Trophoblast cell (in vitro differentiated cells and primary cell): ENCODE data around the gene TMEM132C.
"Not testable (repeated sequence)": the region's sequence is repeated elsewhere in the genome, so short reads cannot be mapped to it uniquely, and the experiment has no call there.

Experiments used
- DNase-seq, 2 donors: peaks; one replicate each; pipeline ENCODE4 v3.0.0-alpha.2; 2016
- H2AFZ ChIP-seq: 2 replicates; pipeline ENCODE4 v1.6.1; 2013; ENCODE audit warnings: low read length, moderate library complexity, mild to moderate bottlenecking; ENCODE audit not compliant: insufficient read depth, poor library complexity
- H2AK5ac ChIP-seq: 2 replicates; pipeline ENCODE4 v1.6.1; 2013; ENCODE audit warnings: mild to moderate bottlenecking, low read length
- H2BK120ac ChIP-seq: 2 replicates; pipeline ENCODE4 v1.6.1; 2013; ENCODE audit warnings: low read length, mild to moderate bottlenecking, moderate library complexity; ENCODE audit not compliant: insufficient read depth, poor library complexity
- H2BK12ac ChIP-seq: 2 replicates; pipeline ENCODE4 v1.6.1; 2013; ENCODE audit warnings: mild to moderate bottlenecking, low read length, moderate library complexity
- H2BK5ac ChIP-seq: 2 replicates; pipeline ENCODE4 v1.6.1; 2013; ENCODE audit warnings: low read length, low read depth, moderate library complexity, mild to moderate bottlenecking; ENCODE audit not compliant: poor library complexity
- H3K14ac ChIP-seq: 2 replicates; pipeline ENCODE4 v1.6.1; 2013; ENCODE audit warnings: mild to moderate bottlenecking, low read length
- H3K18ac ChIP-seq: 2 replicates; pipeline ENCODE4 v1.6.1; 2013; ENCODE audit warnings: mild to moderate bottlenecking, low read length
- H3K23ac ChIP-seq: 2 replicates; pipeline ENCODE4 v1.6.1; 2013; ENCODE audit warnings: low read length
- H3K27ac ChIP-seq: 2 replicates; pipeline ENCODE4 v1.5.1; 2013; ENCODE audit warnings: low read depth, mild to moderate bottlenecking, inconsistent platforms, low read length, moderate library complexity
- H3K27me3 ChIP-seq: 2 replicates; pipeline ENCODE4 v1.6.1; 2013; ENCODE audit warnings: inconsistent platforms, mild to moderate bottlenecking, low read length, moderate library complexity; ENCODE audit not compliant: insufficient read depth
- H3K36me3 ChIP-seq, 2 experiments: 1 replicate in 1 of 2; 2 replicates in 1 of 2; pipeline ENCODE4 v1.6.1; 2013; ENCODE audit warnings: low read length in 2 of 2, mild to moderate bottlenecking in 2 of 2, moderate library complexity in 1 of 2; ENCODE audit not compliant: insufficient read depth in 2 of 2, control insufficient read depth in 1 of 2
- H3K4ac ChIP-seq: 2 replicates; pipeline ENCODE4 v1.6.1; 2013; ENCODE audit warnings: low read depth, mild to moderate bottlenecking, low read length, moderate library complexity
- H3K4me1 ChIP-seq, 2 experiments: 1 replicate in 1 of 2; 2 replicates in 1 of 2; pipeline ENCODE4 v1.6.1; 2013; ENCODE audit warnings: low read length in 2 of 2, mild to moderate bottlenecking in 2 of 2, moderate library complexity in 1 of 2; ENCODE audit not compliant: insufficient read depth in 2 of 2, control insufficient read depth in 1 of 2
- H3K4me2 ChIP-seq: 2 replicates; pipeline ENCODE4 v1.6.1; 2013; ENCODE audit warnings: inconsistent platforms, mild to moderate bottlenecking, low read length, moderate library complexity
- H3K4me3 ChIP-seq: 2 replicates; pipeline ENCODE4 v1.5.1; 2013; ENCODE audit warnings: mild to moderate bottlenecking, low read depth, low read length, inconsistent platforms
- H3K79me1 ChIP-seq: one replicate; pipeline ENCODE4 v1.6.1; 2013; ENCODE audit warnings: low read length
- H3K79me2 ChIP-seq: 2 replicates; pipeline ENCODE4 v1.6.1; 2013; ENCODE audit warnings: low read length, mild to moderate bottlenecking; ENCODE audit not compliant: control insufficient read depth, insufficient read depth, poor library complexity
- H3K9ac ChIP-seq: 2 replicates; pipeline ENCODE4 v1.6.1; 2013; ENCODE audit warnings: mild to moderate bottlenecking, low read length
- H3K9me3 ChIP-seq: 2 replicates; pipeline ENCODE4 v1.6.1; 2013; ENCODE audit warnings: low read depth, mild to moderate bottlenecking, control low read depth, inconsistent platforms, low read length; ENCODE audit not compliant: insufficient read depth
- H4K12ac ChIP-seq: 2 replicates; pipeline ENCODE4 v1.6.1; 2013; ENCODE audit warnings: low read depth, mild to moderate bottlenecking, low read length, moderate library complexity
- H4K8ac ChIP-seq: 2 replicates; pipeline ENCODE4 v1.6.1; 2013; ENCODE audit warnings: low read depth, mild to moderate bottlenecking, low read length, moderate library complexity
- H4K91ac ChIP-seq: one replicate; pipeline ENCODE4 v1.6.1; 2013; ENCODE audit warnings: low read depth, mild to moderate bottlenecking, low read length, moderate library complexity
- WGBS: extraction: QIAGEN DNeasy Blood & Tissue Kit; methylation state at CpG from one replicate; pipeline ENCODE4 v1.1.7; 2013; ENCODE audit warnings: missing lambda C conversion rate; ENCODE audit not compliant: insufficient read length, insufficient coverage; ENCODE audit errors: extremely low coverage; 5-methylcytosine and 5-hydroxymethylcytosine counted together

TMEM132C gene

DNA sequence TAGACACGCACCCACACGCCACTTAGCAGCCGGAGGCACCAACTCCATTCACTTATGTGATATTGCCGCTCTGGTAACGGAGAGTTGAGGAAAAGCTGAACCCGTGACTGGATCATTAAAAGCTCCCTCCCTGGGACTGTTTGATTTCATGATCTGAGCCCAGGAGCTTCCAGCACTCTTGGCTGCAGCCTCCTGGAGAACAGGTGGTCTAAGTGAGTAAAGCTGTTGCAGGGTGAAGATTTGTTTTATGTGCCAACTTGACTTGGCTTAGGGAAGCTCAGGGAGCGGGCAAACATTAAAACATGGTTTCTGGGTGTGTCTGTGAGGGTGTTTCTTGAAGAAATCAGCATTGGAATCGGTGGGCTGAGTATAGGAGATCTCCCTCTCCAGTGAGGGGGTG is 16.9 kb upstream of the TMEM132C start:
- H2AFZ ChIP-seq = no peak overlapping the region
- H3K14ac ChIP-seq = no peak overlapping the region
- H3K9ac ChIP-seq = no peak overlapping the region
- no peak overlapping the region for H3K18ac ChIP-seq
- no peak for DNase-seq
- no peak overlapping the region for H3K4ac ChIP-seq
- H4K91ac ChIP-seq = no peak overlapping the region
- no peak overlapping the region for H2BK120ac ChIP-seq
- no peak overlapping the region for H3K27ac ChIP-seq
- no peak overlapping the region for H3K4me3 ChIP-seq
- H3K79me2 ChIP-seq = no peaks in the 10 kb centered on the region
- peaks cover 2% of the 10 kb centered on the region for H3K9me3 ChIP-seq
- H2BK12ac ChIP-seq = no peak overlapping the region
- H3K23ac ChIP-seq = no peak overlapping the region
- no peak overlapping the region for H4K12ac ChIP-seq
- H3K79me1 ChIP-seq = no peaks in the 10 kb centered on the region
- no peaks in the 10 kb centered on the region for H3K27me3 ChIP-seq
- no peak overlapping the region for H3K4me2 ChIP-seq
- no peaks in the 10 kb centered on the region for H3K4me1 ChIP-seq
- no peak overlapping the region for H4K8ac ChIP-seq
- no CpG with 5 or more reads among the region's 8 CpGs for WGBS
- no peak overlapping the region for H2BK5ac ChIP-seq
- no peaks in the 10 kb centered on the region for H3K36me3 ChIP-seq
- no peak overlapping the region for H2AK5ac ChIP-seq

DNA sequence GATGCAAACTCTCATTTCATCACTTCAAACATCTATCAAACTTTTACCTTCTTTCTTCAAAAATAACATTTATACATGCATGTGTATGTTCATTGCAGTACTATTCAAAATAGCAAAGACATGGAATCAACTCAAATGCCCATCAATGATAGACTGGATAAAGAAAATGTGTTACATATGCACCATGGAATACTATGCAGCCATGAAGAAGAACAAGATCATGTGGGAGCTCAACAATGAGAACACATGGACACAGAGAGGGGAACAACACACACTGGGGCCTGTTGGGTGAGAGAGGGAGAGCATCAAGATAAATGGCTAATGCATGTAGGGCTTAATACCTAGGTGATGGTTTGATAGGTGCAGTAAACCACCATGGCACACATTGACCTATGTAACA is 13.1 kb upstream of the TMEM132C start:
- not testable (repeated sequence) for H2AFZ ChIP-seq, H3K79me2 ChIP-seq, H3K9ac ChIP-seq, H3K27me3 ChIP-seq, H2BK12ac ChIP-seq, H4K8ac ChIP-seq, H3K27ac ChIP-seq, H3K9me3 ChIP-seq, H2AK5ac ChIP-seq, H3K4ac ChIP-seq, H4K91ac ChIP-seq, H3K23ac ChIP-seq, H3K4me1 ChIP-seq, H3K36me3 ChIP-seq, H3K18ac ChIP-seq, H4K12ac ChIP-seq, H3K14ac ChIP-seq, H2BK5ac ChIP-seq, H3K4me2 ChIP-seq, DNase-seq, H3K79me1 ChIP-seq, H2BK120ac ChIP-seq, H3K4me3 ChIP-seq

DNA sequence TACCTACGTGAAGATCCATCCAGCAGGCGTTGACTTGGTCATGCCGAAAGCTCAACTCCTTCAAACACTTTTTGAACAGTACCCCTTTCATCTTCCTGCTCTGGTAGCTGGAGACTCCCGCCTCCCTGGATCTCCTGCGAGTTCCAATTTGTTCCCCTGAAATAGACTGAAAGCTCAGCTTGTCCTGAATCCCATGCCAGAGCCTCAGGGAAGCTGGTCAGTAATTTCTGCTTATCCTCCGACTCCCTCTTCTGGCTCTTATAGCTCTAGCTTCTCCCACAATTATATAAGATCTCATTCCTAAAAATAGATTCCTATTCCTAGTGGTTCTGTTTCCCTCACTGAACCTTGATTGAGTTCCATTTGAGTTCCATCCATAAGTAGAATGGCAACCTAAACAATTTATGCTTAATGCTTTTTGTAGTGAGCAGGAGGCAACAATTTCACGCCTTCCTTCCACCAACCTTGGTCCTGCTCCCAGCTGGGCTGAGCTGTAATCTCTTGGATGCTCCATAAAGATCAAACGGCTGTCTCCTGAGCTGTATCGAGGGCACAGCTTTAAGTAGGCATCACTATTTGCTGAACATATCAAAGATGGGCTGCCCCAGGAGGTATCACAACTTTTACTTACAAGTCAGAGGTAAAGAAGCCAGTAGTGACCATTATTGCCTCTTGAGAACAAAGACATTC is 8.0 kb upstream of the TMEM132C start:
- Histone ChIP-seq H3K27me3 (no peaks in the 10 kb centered on the region), H3K23ac (no peak overlapping the region), H2BK120ac (no peak overlapping the region), H2BK5ac (no peak overlapping the region), H3K4me3 (no peak overlapping the region), H2AFZ (no peak overlapping the region), H2AK5ac (no peak overlapping the region), H3K18ac (no peak overlapping the region), H3K4me2 (no peak overlapping the region), H4K8ac (no peak overlapping the region), H3K9ac (no peak overlapping the region), H4K91ac (no peak overlapping the region), H3K4ac (no peak overlapping the region), H3K4me1 (no peaks in the 10 kb centered on the region), H3K27ac (no peak overlapping the region), H3K9me3 (no peaks in the 10 kb centered on the region), H2BK12ac (no peak overlapping the region), H3K79me1 (no peaks in the 10 kb centered on the region), H3K79me2 (no peaks in the 10 kb centered on the region), H3K14ac (no peak overlapping the region), H4K12ac (no peak overlapping the region), H3K36me3 (no peaks in the 10 kb centered on the region)
- WGBS = no CpG with 5 or more reads among the region's 9 CpGs
- DNase-seq = no peak

DNA sequence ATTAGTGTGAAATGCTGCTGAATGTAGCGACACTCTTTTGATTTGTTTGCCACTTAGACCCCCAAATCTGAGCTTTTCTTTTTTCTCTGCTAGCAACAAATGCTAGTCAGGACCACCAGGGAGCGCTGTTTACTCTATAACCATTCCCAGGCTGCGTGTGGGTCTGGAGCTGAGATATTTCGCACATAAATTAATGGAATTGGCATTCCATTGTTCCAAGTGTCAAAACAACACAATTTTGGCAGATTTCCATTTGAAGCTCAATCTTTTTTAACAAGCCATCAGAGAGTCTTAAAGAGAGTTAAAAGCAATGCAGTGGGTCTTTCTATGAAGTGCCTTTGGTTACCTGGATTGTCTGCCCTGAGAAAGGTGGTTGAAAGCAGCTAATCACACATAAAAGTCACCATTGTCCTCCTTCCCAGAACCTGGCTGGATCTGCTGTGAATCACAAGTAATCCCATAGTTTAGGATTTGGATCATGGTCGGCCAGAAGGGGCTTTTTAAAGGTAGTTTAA is 7.4 kb upstream of the TMEM132C start:
- H3K4ac ChIP-seq = no peak overlapping the region
- no peak overlapping the region for H2AFZ ChIP-seq
- H2BK12ac ChIP-seq = no peak overlapping the region
- H4K12ac ChIP-seq = no peak overlapping the region
- no peak overlapping the region for H3K27ac ChIP-seq
- no peak overlapping the region for H3K14ac ChIP-seq
- H3K4me1 ChIP-seq = no peaks in the 10 kb centered on the region
- no peak overlapping the region for H2AK5ac ChIP-seq
- no peak overlapping the region for H3K4me3 ChIP-seq
- H3K27me3 ChIP-seq = peaks cover 4% of the 10 kb centered on the region
- H4K8ac ChIP-seq = no peak overlapping the region
- H4K91ac ChIP-seq = no peak overlapping the region
- no peaks in the 10 kb centered on the region for H3K79me1 ChIP-seq
- H3K18ac ChIP-seq = no peak overlapping the region
- DNase-seq = peak in 1 of 2 donors; percentile 16
- peak overlapping the region; percentile 65 for H3K9ac ChIP-seq
- no peaks in the 10 kb centered on the region for H3K9me3 ChIP-seq
- no peaks in the 10 kb centered on the region for H3K36me3 ChIP-seq
- no peaks in the 10 kb centered on the region for H3K79me2 ChIP-seq
- WGBS = no CpG with 5 or more reads among the region's 5 CpGs
- H3K4me2 ChIP-seq = peak overlapping the region; percentile 33
- H3K23ac ChIP-seq = no peak overlapping the region
- H2BK5ac ChIP-seq = no peak overlapping the region
- no peak overlapping the region for H2BK120ac ChIP-seq
